Measurements from ENCODE around the gene HYOU1.
"Not testable (repeated sequence)": the region's sequence is repeated elsewhere in the genome, so short reads cannot be mapped to it uniquely, and the experiment has no call there.

Gene HYOU1

DNA sequence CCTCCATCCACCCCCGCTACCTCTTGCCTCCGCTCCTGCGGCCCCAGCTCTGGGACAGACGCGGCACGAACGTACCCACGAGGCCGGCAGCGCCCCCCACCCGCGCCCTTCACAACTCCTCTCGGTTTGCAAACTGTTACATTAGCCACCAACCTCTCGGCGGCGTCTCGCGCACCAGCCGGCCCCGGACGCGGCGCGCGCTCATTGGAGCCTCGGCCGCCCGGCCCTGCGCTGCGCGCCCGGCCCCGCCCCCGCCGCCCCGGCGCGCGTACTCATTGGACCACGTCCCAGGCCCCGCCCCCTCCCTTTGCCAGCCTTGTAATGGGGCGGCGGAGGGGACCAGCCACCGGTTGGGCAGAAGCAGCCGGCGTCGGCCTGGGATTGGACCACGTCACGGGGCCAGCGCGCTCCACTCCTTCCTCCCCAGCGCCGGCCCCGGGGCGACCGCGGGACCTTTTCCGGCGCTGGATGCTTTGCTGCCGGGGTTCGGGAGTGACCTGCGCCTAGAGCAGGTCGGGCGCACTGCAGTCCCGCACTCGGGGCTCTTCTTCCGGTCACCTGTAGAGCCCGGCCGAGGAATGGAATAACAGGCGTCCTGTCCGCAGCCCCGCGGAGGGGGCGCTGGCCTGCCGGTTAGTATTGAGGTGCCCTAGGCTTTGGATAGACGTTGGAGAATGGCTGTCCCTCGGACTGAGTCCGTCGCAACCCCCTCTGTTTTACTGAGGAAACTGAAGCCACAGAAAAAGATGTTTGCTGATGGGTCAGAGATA is at the start of gene HYOU1:
TSS of gene HYOU1 (minus strand) at position 206 of the 770 bp plus-strand sequence. CDS start 1,045 bp downstream, outside the sequence.
- DNase-seq: peak; percentile 95 to 99 (median 98)

GRCh38 chr11:119103793-119104192 is 46.8 kb upstream of the HYOU1 start:
- DNase-seq: no peak

DNA sequence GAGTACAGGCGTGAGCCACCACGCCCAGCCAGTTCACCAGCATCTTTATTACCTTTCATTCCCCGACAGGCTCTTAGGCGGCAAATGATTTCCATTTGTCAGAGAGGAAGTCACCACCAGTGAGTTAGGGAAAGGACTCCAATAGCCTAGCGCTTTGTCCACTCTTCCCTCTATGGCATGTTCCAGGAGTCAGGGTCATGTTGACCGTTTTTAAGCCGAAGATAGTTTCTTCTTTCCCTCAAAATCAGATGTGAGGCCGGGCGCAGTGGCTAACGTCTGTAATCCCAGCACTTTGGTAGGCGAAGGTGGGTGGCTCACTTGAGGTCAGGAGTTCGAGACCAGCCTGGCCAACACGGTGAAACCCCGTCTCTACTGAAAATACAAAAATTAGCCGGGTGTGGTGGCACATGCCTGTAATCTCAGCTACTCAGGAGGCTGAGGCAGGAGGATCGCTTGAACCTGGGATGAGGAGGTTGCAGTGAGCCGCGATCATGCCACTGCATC is 46.2 kb upstream of the HYOU1 start:
- not testable (repeated sequence) for DNase-seq

GRCh38 chr11:119101759-119102423 is 44.9 kb upstream of the HYOU1 start, which contains the start of gene DPAGT1:
Gene DPAGT1 (minus strand): TSS chr11:119101853. CDS start chr11:119101655, 198 bp downstream.
- DNase-seq: peak; percentile 59 to 71 (median 68)

DNA sequence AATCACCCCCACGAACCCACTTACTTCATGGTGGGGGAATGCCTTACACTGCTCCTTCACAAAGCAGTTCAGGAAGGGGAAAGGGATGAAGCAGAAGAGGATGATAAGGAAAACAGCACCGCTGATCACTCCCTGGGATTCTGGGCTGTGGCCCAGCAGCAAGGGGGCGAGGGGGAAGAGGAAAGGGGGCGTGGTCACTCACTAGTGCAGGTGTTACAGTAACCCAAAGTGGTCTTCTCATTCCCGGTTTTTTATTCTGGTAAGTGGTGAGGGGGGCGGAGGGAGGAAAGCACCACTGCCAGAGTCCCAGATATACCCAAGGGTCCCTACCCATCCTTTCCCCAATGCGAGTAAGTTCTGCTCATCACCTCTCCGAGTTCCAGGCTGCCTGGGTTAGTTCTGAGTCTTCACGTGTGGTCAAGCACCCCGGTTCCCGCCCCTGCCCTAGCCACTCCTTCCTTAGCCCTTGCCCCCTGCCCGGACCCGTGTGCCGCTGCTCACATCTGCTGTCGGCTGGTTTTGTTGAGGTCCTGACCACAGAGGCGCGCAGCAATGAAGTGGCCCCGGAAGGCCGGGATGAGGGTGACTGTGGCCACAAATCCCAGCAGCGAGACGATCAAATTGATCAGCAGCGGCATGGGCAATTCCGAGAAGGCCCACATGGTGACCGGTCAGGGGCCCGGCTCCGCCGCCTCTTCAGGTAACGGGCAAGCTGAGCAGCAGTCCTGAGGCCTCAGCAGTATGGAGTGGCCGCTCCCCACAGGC is 44.2 kb upstream of the HYOU1 start:
- DNase-seq: peak in 1 of 4 experiments; percentile 19

DNA sequence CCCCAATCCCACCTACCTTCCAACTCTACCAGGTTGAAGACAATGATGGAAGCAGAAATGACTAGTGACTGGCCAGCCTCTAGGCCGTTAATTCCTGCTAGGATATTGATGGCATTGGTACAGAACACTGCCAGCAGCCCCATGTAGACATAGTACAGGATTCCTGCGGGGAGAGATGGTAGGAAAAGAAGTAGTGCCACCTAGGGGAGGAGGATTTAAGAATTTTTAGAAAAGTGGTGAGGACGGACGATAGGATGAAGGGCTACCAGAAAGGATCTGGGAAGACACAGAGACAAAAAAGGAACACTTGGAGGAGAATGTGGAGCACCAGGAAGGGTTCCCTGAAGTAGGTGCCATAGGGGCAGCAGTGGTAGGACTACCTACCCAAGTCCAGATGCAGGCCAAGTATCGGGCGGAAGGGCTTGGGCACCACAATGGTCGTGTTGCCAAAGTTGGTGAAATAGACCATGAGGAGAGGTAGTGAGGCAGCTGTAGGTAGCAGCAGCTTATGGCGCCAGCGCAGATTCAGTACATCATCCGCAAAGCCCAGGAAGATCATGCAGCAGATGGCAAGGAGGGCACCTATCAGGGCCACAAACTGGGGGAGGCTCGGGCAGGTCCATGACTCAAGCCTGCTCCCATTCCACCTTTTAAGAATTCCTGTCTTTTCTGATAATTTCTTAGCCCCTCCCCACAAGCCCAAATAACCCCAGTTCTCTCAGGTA is 43.4 kb upstream of the HYOU1 start:
- DNase-seq: no peak

DNA sequence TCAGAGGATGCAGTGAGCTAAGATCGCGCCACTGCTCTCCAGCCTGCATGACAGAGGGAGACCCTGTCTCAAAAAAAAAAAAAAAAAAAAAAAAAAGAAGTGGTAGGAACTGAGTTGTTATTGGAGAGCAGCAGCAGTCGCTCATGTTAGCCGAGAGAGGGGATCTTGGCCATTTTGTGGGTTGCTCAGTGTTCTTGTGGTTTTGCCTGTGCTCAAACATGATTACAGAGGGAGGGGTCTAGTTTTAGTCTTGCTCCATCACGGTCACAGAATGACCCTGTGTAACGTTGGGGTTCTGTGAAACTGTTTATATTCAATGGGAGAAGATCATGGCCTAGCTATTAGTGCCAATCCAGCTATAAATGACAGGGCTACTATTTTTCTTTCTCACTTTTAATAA is 42.7 kb upstream of the HYOU1 start:
- no peak for DNase-seq

DNA sequence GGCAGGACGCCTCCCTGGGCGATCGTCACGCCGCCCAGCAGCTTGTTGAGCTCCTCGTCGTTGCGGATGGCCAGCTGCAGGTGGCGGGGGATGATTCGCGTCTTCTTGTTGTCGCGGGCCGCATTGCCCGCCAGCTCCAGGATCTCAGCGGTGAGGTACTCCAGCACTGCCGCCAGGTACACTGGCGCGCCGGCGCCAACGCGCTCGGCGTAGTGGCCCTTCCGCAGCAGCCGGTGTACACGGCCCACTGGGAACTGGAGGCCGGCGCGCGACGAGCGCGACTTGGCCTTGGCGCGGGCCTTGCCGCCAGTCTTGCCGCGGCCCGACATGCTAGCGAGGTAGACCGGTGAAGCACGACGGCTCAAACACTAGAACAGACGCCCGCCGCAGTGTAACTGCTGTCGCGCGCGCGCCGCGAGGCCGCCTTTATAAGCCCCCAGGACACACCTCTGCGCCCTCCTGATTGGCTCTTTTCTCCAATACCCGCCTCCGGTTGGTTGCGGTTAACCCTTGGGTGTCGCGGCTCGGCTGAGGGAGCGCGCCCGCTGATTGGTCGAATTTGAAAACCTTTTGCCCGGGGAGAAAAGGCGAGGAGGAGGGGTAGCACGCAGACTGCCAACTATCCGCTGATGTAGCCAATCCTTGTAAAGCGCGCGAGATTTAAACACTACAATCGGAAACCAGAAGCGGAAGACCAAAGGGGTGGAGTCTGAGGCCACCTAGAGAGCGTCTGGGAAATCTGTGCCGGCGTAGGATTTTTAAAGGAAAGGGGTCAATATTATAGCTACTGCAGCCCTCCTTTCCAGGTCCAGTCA is 38.3 kb upstream of the HYOU1 start:
- DNase-seq: peak; percentile 97 to 98 (median 98)

GRCh38 chr11:119094816-119095065 is 37.7 kb upstream of the HYOU1 start:
- DNase-seq: peak in 2 of 4 experiments; percentile 35 to 53

DNA sequence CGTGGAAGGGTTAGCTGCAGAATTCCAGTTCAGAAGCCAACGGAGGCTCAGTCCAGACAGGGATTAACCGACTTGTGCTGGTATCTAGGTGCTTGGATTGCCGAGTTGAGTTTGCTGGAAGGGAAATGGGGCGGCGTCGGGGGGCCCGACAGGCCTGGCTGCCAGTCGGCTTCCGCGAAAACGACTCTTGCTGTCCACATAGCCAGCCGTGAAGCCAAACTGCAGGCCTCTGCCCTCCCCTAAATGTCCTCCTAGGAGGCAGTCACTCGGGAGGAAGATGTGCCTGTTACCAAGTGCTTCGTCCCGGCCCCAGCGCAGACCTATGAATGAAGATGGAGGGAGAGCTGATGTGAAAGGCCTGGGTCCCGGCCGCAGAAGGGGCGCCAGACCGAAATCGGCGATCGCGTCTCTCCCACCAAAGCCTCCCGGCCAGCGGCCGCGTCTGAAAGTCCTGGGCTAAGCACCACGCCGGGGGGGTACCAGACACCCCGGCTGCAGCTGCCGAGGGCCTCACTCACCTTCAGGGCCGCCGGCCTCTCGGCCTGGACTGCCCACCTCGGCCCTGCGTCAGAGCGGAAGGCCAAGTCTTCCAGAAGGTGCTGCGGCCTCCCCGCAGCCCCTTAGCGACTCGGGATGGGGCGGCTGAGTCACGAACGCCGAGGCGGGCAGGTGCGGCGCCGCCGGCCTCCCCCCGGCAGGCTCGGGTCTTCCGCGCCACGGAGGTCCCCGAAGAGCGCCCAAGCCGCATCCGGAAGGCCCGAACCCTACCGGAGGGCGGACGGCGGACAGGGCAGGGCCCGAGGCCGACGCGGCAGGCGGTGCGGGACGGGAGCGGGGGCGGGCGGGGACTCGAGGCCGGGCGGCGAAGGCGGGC is 37.2 kb upstream of the HYOU1 start:
- peak in 2 of 4 experiments; percentile 43 to 46 for DNase-seq

- DNase-seq: no peak
Observed at GRCh38 chr11:119092880-119093842, 36.2 kb upstream of the HYOU1 start.

DNA sequence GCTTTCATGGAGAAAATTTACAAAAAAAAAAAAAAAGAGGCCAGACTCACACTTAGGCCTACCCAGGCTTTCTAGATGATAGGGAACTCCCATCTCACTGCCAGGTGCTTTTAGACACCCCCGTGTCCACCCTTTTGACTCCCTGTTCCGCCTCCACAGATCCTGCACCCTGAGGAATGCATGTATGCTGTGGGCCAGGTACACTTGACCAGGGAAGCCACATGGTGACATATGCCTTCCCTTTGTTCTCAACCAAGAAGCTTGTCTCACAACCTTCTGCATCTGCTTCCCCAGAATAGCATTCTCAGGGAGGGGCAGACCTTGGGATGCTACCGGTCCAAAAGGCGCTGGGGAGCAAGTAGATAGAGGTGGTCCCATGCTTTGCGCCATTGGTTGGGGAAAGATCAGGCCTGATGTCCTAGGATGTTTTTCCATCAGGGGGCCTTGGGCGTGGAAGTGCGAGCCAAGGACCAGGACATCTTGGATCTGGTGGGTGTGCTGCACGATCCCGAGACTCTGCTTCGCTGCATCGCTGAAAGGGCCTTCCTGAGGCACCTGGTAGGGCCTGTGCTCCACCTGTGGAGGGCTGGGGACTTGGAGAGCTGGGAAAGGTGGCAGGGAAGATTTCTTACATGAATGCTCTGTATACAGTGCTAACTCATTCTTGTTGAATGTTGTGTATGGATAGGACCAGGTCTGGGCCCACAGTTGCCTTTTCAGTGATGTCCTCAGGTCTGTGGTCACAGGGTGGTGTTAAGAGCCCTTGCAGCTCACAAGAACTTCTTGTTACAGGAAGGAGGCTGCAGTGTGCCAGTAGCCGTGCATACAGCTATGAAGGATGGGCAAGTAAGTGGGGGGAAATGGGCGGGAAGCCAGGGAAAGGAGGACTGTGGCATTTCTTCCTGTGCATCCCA is 35.2 kb upstream of the HYOU1 start:
- DNase-seq: no peak

DNA sequence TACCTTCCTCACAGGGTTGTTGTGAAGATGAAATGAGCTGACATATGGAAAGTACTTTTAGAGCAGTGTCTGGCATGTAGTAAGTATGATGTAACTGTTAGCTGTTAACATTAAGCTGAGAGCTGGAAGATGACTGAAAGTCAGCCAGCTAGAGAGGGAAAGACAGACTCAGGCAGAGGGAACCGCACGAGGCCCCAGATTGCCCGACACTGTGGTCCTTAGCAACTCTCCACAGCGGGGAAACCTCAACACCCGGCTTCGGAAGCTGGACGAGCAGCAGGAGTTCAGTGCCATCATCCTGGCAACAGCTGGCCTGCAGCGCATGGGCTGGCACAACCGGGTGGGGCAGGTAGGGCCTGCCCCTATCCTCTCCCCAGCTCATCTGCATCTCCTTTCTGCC is 34.2 kb upstream of the HYOU1 start:
- DNase-seq: no peak

- no peak for DNase-seq
Observed at GRCh38 chr11:119089319-119089718, 32.3 kb upstream of the HYOU1 start.

DNA sequence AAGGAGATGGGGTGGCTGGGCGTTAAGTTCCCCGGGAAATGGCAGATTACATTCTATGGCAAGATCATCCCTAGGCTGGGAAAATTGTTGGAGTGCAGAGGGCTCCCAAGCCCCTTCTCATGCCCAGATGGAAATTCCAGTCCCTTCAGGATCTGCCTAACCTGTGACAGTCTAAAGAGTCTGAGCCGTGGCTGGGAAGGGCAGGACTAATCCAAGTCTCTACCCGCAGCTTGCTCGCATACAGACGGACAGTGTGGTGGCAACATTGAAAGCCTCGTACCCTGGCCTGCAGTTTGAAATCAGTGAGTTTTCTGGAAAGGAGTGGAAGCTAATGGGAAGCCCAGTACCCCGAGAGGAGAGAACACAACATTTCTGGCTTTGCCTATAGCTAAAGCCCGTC is 31.4 kb upstream of the HYOU1 start:
- DNase-seq: no peak

DNA sequence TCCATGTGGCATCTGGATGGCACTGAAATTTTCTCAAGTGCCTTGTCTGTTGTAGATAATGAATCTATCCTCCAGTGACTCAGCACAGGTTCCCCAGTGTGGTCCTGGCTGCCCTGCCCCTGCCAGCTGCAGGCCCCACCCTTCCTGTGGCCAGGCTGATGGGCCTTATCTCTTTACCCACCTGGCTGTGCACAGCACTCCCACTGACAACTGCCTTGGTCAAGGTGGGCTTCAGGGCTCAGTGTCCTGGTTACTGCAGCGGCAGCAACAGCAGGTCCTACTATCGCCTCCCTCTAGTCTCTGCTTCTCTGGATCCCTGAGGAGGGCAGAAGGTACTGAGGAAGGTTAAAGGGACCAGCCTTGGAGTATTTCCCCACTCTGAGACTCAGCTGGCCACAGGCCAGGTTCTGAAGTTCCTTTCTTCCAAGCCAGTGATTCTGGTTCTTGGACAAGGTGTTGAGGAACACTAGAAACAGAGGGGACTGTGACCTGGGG is 30.8 kb upstream of the HYOU1 start:
- no peak for DNase-seq

DNA sequence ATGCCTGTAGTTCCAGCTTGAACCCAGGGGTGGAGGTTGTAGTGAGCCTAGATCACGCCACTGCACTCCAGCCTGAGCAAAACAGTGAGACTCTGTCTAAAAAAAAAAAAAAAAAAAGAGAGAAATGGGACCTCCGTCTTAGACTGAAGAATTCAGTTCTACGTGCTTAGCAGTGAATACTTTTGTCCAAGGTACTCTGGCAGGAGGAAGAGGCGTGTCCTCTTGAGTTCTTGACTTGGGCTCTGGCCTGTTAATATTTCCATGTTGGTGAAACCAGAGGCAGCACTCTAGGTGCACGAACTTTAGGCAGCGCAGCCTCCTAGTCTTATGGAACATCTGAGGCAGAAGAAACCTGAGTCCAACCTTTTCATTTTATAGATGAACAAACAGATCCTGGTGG is 30.1 kb upstream of the HYOU1 start:
- no peak for DNase-seq

- DNase-seq: no peak
Observed at GRCh38 chr11:119085437-119085847, 28.4 kb upstream of the HYOU1 start.
